Measurements from ENCODE around the gene CAPN12.
"Not testable (repeated sequence)": the region's sequence is repeated elsewhere in the genome, so short reads cannot be mapped to it uniquely, and the experiment has no call there.

CAPN12 gene

GRCh38 chr19:38770228-38770948, 26.1 kb upstream of the CAPN12 start:
- DNase-seq = not testable (repeated sequence)

GRCh38 chr19:38769635-38770211, 25.4 kb upstream of the CAPN12 start:
- DNase-seq = peak; percentile 90

GRCh38 chr19:38766276-38767047, 22.2 kb upstream of the CAPN12 start:
- no peak for DNase-seq

GRCh38 chr19:38765214-38765613, 20.9 kb upstream of the CAPN12 start:
- DNase-seq = no peak

GRCh38 chr19:38763795-38764220, 19.5 kb upstream of the CAPN12 start:
- no peak for DNase-seq

- not testable (repeated sequence) for DNase-seq
Measured at GRCh38 chr19:38761884-38762389, 17.7 kb upstream of the CAPN12 start.

GRCh38 chr19:38760805-38761517, 16.7 kb upstream of the CAPN12 start:
- not testable (repeated sequence) for DNase-seq

GRCh38 chr19:38759590-38760003, 15.3 kb upstream of the CAPN12 start:
- peak; percentile 55 for DNase-seq

- DNase-seq = not testable (repeated sequence)
Measured at GRCh38 chr19:38754196-38754595, 9.9 kb upstream of the CAPN12 start.

GRCh38 chr19:38753783-38754182, 9.5 kb upstream of the CAPN12 start:
- DNase-seq = not testable (repeated sequence)

GRCh38 chr19:38745316-38745715, 1.0 kb upstream of the CAPN12 start:
- DNase-seq = no peak

- no peak for DNase-seq
Measured at GRCh38 chr19:38744874-38745273, 600 bp upstream of the CAPN12 start.

GRCh38 chr19:38743394-38744297, 628 bp downstream of the CAPN12 start:
- DNase-seq = no peak

- DNase-seq = no peak
Measured at GRCh38 chr19:38742906-38743305, 1.4 kb downstream of the CAPN12 start.

GRCh38 chr19:38742296-38742695, 2.0 kb downstream of the CAPN12 start:
- DNase-seq = no peak

- DNase-seq = no peak
Measured at GRCh38 chr19:38741670-38742069, 2.6 kb downstream of the CAPN12 start.

GRCh38 chr19:38740932-38741331, 3.3 kb downstream of the CAPN12 start:
- DNase-seq = no peak

- DNase-seq = no peak
Measured at GRCh38 chr19:38740257-38740592, 4.0 kb downstream of the CAPN12 start.

GRCh38 chr19:38739440-38740256, 4.6 kb downstream of the CAPN12 start:
- peak; percentile 1 for DNase-seq

- DNase-seq = no peak
Measured at GRCh38 chr19:38737921-38738737, 6.1 kb downstream of the CAPN12 start.

Measured in inflammatory macrophage treated with lipopolysaccharide for 4 hours (primary cell).